Gastroesophageal sphincter (tissue), 3 donors: ENCODE measurements around the gene TMCO4.

ENCODE experiments used
- POLR2A ChIP-seq, 2 donors: fragments of 450-650 bp; IDR thresholded peaks; one replicate each; pipeline ENCODE4 v1.6.1; 2017; ENCODE audit warnings: antibody characterized with exemption in 2 of 2, mild to moderate bottlenecking in 2 of 2, moderate library complexity in 1 of 2
- POLR2AphosphoS5 ChIP-seq: sonication (generic); formaldehyde crosslinking; IDR thresholded peaks from one replicate; pipeline ENCODE4 v1.6.1; 2017; ENCODE audit warnings: antibody characterized with exemption
- TF ChIP-seq, protein P1 (sequence below), 4 experiments: fragments of 200-600 bp in 2 of 4; fragments of 450-650 bp in 2 of 4; sonication (generic) in 1 of 4; IDR thresholded peaks; one replicate each; pipeline ENCODE4 v1.5.1; 2017 to 2019; ENCODE audit warnings: antibody characterized with exemption in 4 of 4, mild to moderate bottlenecking in 2 of 4, moderate library complexity in 2 of 4

DNA sequence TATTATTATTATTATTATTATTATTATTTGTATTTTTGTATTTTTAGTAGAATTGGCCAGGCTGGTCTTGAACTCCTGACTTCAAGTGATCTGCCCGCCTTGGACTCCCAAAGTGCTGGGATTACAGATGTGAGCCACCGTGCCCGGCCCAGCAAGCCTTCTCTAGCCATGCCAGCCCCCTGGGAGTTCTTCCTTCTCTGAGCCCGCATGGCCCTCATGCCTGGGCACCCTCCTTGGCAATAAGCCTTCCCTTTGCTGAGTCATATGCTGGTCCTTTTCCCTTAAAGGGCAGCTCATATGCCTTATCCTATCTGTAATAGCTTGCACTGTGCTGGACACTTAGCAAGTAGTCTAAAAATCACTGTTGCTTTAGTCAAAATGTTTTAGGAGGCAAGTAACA, 164.1 kb downstream of the TMCO4 start:
- TF ChIP-seq POLR2AphosphoS5 (no peak), POLR2A (IDR thresholded peaks at IDR 0.05) (no peak)
- TF ChIP-seq, protein P1, sequence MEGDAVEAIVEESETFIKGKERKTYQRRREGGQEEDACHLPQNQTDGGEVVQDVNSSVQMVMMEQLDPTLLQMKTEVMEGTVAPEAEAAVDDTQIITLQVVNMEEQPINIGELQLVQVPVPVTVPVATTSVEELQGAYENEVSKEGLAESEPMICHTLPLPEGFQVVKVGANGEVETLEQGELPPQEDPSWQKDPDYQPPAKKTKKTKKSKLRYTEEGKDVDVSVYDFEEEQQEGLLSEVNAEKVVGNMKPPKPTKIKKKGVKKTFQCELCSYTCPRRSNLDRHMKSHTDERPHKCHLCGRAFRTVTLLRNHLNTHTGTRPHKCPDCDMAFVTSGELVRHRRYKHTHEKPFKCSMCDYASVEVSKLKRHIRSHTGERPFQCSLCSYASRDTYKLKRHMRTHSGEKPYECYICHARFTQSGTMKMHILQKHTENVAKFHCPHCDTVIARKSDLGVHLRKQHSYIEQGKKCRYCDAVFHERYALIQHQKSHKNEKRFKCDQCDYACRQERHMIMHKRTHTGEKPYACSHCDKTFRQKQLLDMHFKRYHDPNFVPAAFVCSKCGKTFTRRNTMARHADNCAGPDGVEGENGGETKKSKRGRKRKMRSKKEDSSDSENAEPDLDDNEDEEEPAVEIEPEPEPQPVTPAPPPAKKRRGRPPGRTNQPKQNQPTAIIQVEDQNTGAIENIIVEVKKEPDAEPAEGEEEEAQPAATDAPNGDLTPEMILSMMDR (IDR thresholded peaks at IDR 0.05): no peak
